Measurements from ENCODE around the gene CADM1. TPM values are rescaled to one million over a fixed set of nuclear protein-coding genes. Genes with fewer than 3 reads are reported as not detected.

CADM1 gene
- total RNA-seq, 1 experiment from 2014 or later: 12.9 TPM

- ChIA-PET POLR2A (ENCODE audit: low non-redundant PET) (no interaction called here), CTCF (no interaction called here)
- H3K4me1 ChIP-seq (ENCODE audit: insufficient read depth, low read length, poor library complexity, severe bottlenecking): no peaks in the 10 kb centered on the region
- H3K27ac ChIP-seq (ENCODE audit: low read depth, low read length, poor library complexity, severe bottlenecking): no peak overlapping the region
- TF ChIP-seq EZH2 (IDR thresholded peaks at IDR 0.05; ENCODE audit: borderline replicate concordance, low read depth, low read length, poor library complexity, severe bottlenecking): no peak
- no peak for TF ChIP-seq CTCF (conservative IDR thresholded peaks at IDR 0.05; ENCODE audit: low read depth, low read length)
- intact Hi-C loops (cut with micrococcal nuclease; ENCODE audit: unreplicated experiment): no loop called here
- DNase-seq (ENCODE audit: low spot score): no peak
- H3K36me3 ChIP-seq (ENCODE audit: insufficient read depth, low read length, poor library complexity, severe bottlenecking): no peaks in the 10 kb centered on the region
- no peaks in the 10 kb centered on the region for H3K9me3 ChIP-seq (ENCODE audit: low read depth, low read length, poor library complexity, severe bottlenecking)
- no peaks in the 10 kb centered on the region for H3K27me3 ChIP-seq (replicated peaks; ENCODE audit: insufficient read depth, low read depth, low read length, poor library complexity)
- no peak overlapping the region for H3K4me3 ChIP-seq (ENCODE audit: low read depth, low read length, poor library complexity, severe bottlenecking)
- no TSS peak for BruUV-seq (replicated peaks)
These were observed 206.9 kb downstream of the CADM1 start for GRCh38 chr11:115297330-115297729.

- H3K27ac ChIP-seq (ENCODE audit: low read depth, low read length, poor library complexity, severe bottlenecking): no peak overlapping the region
- BruUV-seq (replicated peaks): no TSS peak
- CTCF ChIA-PET: no interaction called here
- no peaks in the 10 kb centered on the region for H3K4me1 ChIP-seq (ENCODE audit: insufficient read depth, low read length, poor library complexity, severe bottlenecking)
- H3K36me3 ChIP-seq (ENCODE audit: insufficient read depth, low read length, poor library complexity, severe bottlenecking): no peaks in the 10 kb centered on the region
- intact Hi-C loops (cut with micrococcal nuclease; ENCODE audit: unreplicated experiment): no loop called here
- TF ChIP-seq CTCF (conservative IDR thresholded peaks at IDR 0.05; ENCODE audit: low read depth, low read length) (no peak), EZH2 (IDR thresholded peaks at IDR 0.05; ENCODE audit: borderline replicate concordance, low read depth, low read length, poor library complexity, severe bottlenecking) (no peak)
- no peaks in the 10 kb centered on the region for H3K9me3 ChIP-seq (ENCODE audit: low read depth, low read length, poor library complexity, severe bottlenecking)
- DNase-seq (ENCODE audit: low spot score): no peak
- POLR2A ChIA-PET (ENCODE audit: low non-redundant PET): no interaction called here
- no peak overlapping the region for H3K4me3 ChIP-seq (ENCODE audit: low read depth, low read length, poor library complexity, severe bottlenecking)
- no peaks in the 10 kb centered on the region for H3K27me3 ChIP-seq (replicated peaks; ENCODE audit: insufficient read depth, low read depth, low read length, poor library complexity)
These were observed 212.9 kb downstream of the CADM1 start for GRCh38 chr11:115291325-115291724.

- no peaks in the 10 kb centered on the region for H3K9me3 ChIP-seq (ENCODE audit: low read depth, low read length, poor library complexity, severe bottlenecking)
- intact Hi-C loops (cut with micrococcal nuclease; ENCODE audit: unreplicated experiment): no loop called here
- ChIA-PET POLR2A (ENCODE audit: low non-redundant PET) (no interaction called here), CTCF (no interaction called here)
- no peaks in the 10 kb centered on the region for H3K36me3 ChIP-seq (ENCODE audit: insufficient read depth, low read length, poor library complexity, severe bottlenecking)
- TF ChIP-seq EZH2 (IDR thresholded peaks at IDR 0.05; ENCODE audit: borderline replicate concordance, low read depth, low read length, poor library complexity, severe bottlenecking) (no peak), CTCF (conservative IDR thresholded peaks at IDR 0.05; ENCODE audit: low read depth, low read length) (no peak)
- H3K4me3 ChIP-seq (ENCODE audit: low read depth, low read length, poor library complexity, severe bottlenecking): no peak overlapping the region
- no peak overlapping the region for H3K27ac ChIP-seq (ENCODE audit: low read depth, low read length, poor library complexity, severe bottlenecking)
- DNase-seq (ENCODE audit: low spot score): no peak
- no peaks in the 10 kb centered on the region for H3K4me1 ChIP-seq (ENCODE audit: insufficient read depth, low read length, poor library complexity, severe bottlenecking)
- no TSS peak for BruUV-seq (replicated peaks)
- no peaks in the 10 kb centered on the region for H3K27me3 ChIP-seq (replicated peaks; ENCODE audit: insufficient read depth, low read depth, low read length, poor library complexity)
These were observed 213.3 kb downstream of the CADM1 start for GRCh38 chr11:115290893-115291292.
